ENCODE measurements around the gene GORASP1.

- TF ChIP-seq CTCF (IDR thresholded peaks at IDR 0.05) (no peak), POLR2A (IDR thresholded peaks at IDR 0.05) (no peak), EP300 (IDR thresholded peaks at IDR 0.05) (no peak)
Observed at GRCh38 chr3:39056151-39056550, 51.3 kb downstream of the GORASP1 start.

All from tibial nerve (tissue), 4 donors.